ENCODE data around the gene KIDINS220.
"Not testable (repeated sequence)": the region's sequence is repeated elsewhere in the genome, so short reads cannot be mapped to it uniquely, and the experiment has no call there.

The KIDINS220 gene

GRCh38 chr2:8754106-8754776 is 83.2 kb downstream of the KIDINS220 start:
- DNase-seq (ENCODE audit: low spot score) = no peak

- no peak for DNase-seq (ENCODE audit: low spot score)
These were observed 83.8 kb downstream of the KIDINS220 start for GRCh38 chr2:8753609-8754008.

- no peak for DNase-seq (ENCODE audit: low spot score)
These were observed 85.0 kb downstream of the KIDINS220 start for GRCh38 chr2:8752385-8752784.

GRCh38 chr2:8750221-8750620 is 87.2 kb downstream of the KIDINS220 start:
- no peak for DNase-seq (ENCODE audit: low spot score)

- no peak for DNase-seq (ENCODE audit: low spot score)
These were observed 94.2 kb downstream of the KIDINS220 start for GRCh38 chr2:8743261-8743660.

GRCh38 chr2:8740136-8740535 is 97.3 kb downstream of the KIDINS220 start:
- no peak for DNase-seq (ENCODE audit: low spot score)

GRCh38 chr2:8737571-8738175 is 99.7 kb downstream of the KIDINS220 start:
- DNase-seq (ENCODE audit: low spot score) = no peak

- no peak for DNase-seq (ENCODE audit: low spot score)
These were observed 104.8 kb downstream of the KIDINS220 start for GRCh38 chr2:8732601-8733000.

- no peak for DNase-seq (ENCODE audit: low spot score)
These were observed 107.5 kb downstream of the KIDINS220 start for GRCh38 chr2:8729939-8730338.

GRCh38 chr2:8729101-8729500 is 108.3 kb downstream of the KIDINS220 start:
- DNase-seq (ENCODE audit: low spot score) = not testable (repeated sequence)

GRCh38 chr2:8728305-8729015 is 109.0 kb downstream of the KIDINS220 start:
- no peak for DNase-seq (ENCODE audit: low spot score)

- DNase-seq (ENCODE audit: low spot score) = no peak
These were observed 111.6 kb downstream of the KIDINS220 start for GRCh38 chr2:8725838-8726237.

- no peak for DNase-seq (ENCODE audit: low spot score)
These were observed 114.4 kb downstream of the KIDINS220 start for GRCh38 chr2:8722986-8723385.

GRCh38 chr2:8721410-8721809 is 116.0 kb downstream of the KIDINS220 start:
- DNase-seq (ENCODE audit: low spot score) = no peak

- DNase-seq (ENCODE audit: low spot score) = no peak
These were observed 116.7 kb downstream of the KIDINS220 start for GRCh38 chr2:8720741-8721140.

GRCh38 chr2:8719528-8719927 is 117.9 kb downstream of the KIDINS220 start:
- DNase-seq (ENCODE audit: low spot score) = no peak

- DNase-seq (ENCODE audit: low spot score) = no peak
These were observed 122.4 kb downstream of the KIDINS220 start for GRCh38 chr2:8714971-8715370.

- DNase-seq (ENCODE audit: low spot score) = no peak
These were observed 123.1 kb downstream of the KIDINS220 start for GRCh38 chr2:8714283-8714682.

- no peak for DNase-seq (ENCODE audit: low spot score)
These were observed 126.5 kb downstream of the KIDINS220 start for GRCh38 chr2:8710951-8711350.

GRCh38 chr2:8709611-8710010 is 127.8 kb downstream of the KIDINS220 start:
- no peak for DNase-seq (ENCODE audit: low spot score)

- DNase-seq (ENCODE audit: low spot score) = no peak
These were observed 132.5 kb downstream of the KIDINS220 start for GRCh38 chr2:8704906-8705305.

GRCh38 chr2:8701681-8702379 is 135.6 kb downstream of the KIDINS220 start:
- DNase-seq (ENCODE audit: low spot score) = no peak

GRCh38 chr2:8699839-8700238 is 137.6 kb downstream of the KIDINS220 start:
- no peak for DNase-seq (ENCODE audit: low spot score)

All from HuH-7.5 (cell line).